ENCODE measurements around the gene SOWAHC.
"Not testable (repeated sequence)": the region's sequence is repeated elsewhere in the genome, so short reads cannot be mapped to it uniquely, and the experiment has no call there.

Gene SOWAHC

DNA sequence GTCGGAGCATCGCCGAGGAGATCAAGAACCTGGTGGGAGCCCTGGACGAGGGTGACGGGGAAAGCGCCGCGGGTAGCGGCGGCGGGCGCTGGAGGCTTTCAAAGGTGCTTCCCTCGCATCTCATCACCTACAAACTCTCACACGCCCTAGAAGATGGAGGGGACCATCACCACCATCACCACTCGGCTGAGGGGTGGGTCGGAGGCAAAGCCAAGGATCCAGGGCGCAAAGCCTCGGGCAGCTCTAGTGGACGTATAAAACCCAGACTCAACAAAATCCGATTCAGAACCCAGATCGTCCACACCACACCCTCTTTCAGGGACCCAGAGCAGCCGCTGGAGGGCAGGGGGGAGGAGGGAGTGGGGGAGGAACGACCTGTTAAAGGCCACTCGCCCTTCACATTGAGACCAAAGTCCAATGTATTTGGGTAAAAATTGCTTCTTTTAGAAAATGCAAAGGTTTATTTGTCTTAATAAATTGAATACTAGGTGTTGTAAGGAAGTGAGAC is 1.5 kb downstream of the SOWAHC start:
- no peak for DNase-seq (ENCODE audit: low read depth)

DNA sequence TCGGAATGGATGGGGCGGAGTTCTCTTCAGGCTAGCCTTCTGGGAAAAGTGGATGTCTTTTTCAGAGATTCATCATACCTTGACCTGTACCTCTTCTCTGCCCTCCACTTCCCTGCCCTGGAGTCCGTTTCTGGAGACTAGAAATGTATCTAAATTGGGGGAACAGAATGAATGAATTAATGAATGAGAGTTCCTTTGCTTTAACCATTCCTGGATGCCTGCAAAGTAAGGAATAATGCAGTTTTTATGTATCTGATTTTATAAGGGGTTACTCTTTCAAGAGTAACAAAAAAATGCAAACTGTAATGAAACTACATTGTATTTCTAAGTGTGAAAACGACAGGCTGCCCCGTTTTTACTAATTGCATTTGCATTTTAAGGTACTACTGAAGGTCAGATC is 2.0 kb downstream of the SOWAHC start:
- DNase-seq (ENCODE audit: low read depth), result no peak

DNA sequence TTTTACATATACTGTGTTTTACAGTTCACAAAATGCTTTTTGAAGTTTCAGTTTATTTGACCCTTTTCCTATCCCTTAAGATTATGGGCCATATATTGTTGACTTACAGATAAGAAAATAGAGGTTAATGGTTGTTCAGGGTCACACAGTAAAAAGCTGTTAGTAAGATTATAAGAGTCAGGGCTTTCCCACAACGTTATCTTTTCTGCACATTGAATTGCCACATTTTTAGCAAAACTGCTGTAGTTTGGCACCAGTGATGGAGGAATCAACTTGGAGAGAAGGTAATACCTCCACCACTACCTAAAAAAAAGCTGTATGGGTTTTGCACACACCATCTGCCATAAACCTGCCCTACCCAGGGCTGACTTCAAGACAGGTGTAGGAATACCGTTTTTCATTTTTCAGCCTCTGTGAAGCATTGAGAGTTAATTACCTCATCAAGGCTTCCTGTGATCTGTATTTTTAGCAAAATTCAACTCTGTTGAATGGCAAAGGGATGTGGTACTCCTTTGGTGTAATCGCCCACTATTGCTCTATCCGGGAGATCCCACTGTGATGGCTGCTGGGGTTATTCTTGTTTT is 5.0 kb downstream of the SOWAHC start:
- DNase-seq (ENCODE audit: low read depth), result no peak

DNA sequence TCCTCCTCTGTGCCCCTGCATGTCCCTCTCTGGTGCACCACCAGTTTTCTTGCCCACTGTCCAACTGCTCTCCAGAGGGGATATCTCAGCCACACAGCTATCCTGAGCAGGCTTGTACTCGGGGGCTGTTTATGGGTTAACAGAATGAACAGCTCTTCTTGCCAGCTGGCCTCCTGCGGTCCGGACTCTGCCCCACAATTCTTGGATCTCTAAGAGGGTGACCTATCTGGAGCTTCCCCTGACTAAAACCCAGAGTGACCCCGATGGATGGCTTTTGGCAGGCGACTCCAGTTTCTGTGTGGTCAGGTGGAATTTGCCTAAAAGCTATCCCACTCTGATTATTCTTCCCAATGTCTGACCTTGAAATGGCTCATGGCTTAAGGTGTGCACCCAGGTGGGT is 9.1 kb downstream of the SOWAHC start:
- no peak for DNase-seq (ENCODE audit: low read depth)

DNA sequence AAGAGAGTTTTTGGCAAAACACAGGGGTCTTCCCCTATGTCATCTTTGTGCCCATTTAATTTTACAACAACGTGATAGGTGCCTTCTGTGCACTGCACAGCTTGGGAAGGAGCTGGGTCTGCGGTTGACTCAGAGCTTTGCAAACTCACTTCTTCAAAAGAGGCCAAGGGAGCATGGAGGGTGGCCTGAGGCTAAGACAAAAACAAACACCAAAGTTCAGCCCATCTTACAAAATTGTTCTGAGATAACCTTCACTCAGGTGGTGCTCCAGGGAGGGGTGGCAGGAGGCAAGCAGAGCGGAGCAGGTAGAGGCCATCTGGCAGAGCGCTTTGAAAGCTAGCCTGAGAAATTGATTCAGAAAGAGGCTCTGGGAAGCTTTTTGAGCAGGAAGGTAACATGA is 9.8 kb downstream of the SOWAHC start:
- no peak for DNase-seq (ENCODE audit: low read depth)

DNA sequence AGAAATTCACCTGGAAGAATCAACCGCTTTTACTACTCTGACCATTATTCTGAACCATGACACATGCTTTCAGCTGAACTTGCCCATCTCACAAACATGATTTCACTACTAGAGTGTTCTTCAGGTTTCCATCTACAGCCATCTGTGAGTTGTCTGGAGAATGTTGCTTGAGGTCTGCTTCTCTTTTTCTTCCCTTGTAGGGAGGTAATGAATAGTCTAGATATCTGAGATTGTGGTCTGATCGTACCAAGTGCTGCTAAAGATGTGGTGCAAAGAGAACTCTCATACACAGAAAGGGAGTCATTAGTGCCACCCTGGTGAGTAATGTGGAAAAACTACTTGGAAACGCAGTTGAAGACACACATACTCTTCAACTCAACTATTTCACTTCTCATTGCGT is 10.2 kb downstream of the SOWAHC start:
- DNase-seq (ENCODE audit: low read depth), result no peak

DNA sequence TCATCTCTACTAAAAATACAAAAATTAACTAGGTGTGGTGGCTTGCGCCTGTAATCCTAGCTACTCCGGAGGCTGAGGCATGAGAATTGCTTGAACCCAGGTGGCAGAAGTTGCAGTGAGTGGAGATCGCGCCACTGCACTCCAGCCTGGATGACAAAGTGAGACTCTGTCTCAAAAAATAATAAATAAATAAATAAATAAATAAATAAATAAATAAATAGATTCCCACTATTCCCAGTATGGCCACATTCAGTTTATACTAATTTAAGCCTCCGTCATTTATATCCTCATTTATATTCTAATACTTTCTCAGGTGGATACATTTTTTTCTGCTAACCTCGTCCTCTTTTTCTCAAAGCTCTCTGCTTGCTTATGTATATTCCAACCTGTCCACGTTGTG is 14.2 kb downstream of the SOWAHC start:
- not testable (repeated sequence) for DNase-seq (ENCODE audit: low read depth)

DNA sequence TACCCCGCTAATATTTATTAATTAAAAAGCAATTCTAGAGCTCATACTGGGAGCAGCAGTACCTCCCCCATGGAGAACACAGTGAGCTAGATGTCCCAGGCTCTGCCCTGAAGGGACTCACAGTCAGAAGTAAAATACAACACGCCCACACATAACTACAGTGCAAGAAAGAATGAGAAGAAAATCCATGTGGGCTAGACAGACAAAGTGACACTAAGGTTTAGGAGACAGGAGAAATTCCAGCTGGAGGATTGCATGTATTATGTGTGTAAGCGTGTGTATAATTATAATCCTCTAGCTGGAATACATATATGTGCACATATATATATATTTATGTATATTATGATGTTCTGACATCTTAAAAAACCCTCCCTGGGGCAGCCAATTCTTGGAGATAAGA is 15.7 kb downstream of the SOWAHC start:
- DNase-seq (ENCODE audit: low read depth), result no peak

DNA sequence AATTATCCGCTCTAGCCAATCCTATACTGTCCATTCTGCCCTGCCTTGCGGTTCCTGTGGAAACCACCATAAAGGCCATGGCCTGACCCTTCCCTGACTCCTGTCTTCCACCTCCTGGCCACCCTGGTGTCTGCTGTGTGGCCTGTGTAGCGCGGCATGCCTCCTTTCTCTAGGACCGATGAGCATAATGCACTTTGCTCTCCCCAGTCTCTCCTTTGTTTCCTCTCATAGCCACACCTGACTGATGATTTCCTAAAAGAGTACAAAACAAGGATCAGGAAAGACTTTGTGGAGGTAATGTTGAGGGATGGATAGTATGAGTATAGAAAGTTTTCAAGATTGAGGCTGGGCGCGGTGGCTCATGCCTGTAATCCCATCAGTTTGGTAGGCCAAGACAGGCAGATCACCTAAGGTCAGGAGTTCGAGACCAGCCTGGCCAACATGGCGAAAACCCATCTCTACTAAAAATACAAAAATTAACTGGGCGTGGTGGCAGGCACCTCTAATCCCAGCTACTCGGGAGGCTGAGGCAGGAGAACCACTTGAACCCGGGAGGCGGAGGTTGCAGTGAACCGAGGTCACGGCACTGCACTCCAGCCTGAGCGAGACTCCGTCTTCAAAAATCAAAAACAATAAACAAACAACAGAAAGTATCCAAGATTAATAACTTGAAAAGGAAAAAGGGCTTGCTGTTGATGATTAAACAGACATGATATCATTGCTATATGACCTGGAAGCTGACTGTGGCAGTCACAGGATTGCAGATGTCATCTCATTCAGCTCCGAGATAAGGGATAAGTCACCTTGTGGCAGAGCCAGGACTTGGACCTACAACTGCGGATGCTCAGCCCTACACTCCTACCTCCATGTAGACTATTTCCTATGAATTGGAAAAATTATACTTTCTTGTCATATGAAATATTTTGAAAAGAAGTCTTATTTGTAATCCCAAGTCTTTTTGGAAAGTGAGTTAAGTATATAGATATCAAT is 16.6 kb downstream of the SOWAHC start:
- no peak for DNase-seq (ENCODE audit: low read depth)

DNA sequence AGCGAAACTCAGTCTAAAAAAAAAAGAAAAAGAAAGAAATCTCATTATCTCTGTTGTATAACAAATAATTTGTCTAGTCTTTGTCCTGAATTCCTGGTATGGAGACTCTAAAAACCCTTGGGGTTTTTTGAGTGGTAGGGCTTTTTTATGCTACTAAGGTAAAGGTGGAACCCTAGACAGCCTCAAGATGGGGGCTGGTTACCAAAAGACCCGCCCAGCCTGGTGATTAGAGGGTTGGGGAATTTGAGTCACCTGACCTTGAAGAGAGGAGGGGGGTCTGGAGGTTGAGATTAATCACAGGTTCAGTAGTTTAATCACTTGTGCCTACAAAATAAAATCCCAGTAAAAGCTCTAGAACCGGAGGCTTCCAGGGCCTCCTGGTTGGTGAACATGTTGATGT is 17.6 kb downstream of the SOWAHC start:
- DNase-seq (ENCODE audit: low read depth), result no peak

DNA sequence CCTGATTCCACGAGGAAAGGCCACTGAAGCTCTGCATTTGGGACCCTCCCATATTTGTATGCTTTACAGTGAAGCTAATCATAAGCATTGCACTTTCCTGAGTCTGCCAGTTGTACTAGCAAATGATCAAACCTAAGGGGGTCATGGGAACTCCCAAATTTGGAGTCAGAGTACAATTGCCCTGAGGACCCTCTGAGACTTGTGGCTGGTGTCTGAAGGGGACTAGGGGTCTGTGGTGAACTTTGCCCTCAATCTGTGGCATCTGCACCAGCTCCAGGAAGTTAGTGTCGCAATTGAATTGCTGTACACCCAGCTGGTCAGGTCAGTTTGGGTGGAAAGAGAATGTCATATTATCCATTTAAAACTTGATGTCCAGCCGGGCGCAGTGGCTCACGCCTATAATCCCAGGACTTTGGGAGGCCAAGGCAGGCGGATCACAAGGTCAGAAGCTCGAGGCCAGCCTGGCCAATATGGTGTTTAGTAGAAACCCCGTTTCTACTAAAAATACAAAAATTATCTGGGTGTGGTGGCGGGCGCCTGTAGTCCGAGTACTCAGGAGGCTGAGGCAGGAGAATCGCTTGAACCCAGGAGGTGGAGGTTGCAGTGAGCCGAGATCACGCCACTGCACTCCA is 18.1 kb downstream of the SOWAHC start:
- DNase-seq (ENCODE audit: low read depth), result no peak

DNA sequence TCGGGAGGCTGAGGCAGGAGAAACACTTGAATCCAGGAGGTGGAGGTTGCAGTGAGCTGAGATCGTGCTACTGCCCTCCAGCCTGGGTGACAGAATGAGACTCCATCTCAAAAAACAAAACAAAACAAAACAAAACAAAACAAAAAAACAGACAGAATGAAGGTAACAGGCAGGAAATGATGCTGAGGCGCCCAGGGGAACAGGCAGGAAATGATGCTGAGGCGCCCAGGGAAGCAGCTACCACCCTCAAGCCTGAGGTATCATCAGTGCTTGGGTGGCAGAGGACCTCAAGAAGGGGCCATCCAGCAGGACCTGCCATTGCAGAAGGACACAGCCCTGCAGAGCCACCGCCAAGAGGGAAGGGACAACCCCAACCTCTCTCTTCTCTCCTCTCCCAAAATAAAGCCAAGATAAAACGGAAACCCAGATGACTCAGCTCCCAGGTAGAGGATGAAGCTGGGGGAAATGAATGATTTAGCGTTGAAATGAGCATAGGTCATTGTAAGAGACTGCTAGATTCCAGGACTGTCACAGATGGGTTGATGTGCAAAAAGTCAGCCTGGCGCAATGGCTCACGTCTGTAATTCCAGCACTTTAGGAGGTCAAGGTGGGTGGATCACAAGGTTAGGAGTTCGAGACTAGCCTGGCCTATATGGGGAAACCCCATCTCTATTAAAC is 19.3 kb downstream of the SOWAHC start:
- no peak for DNase-seq (ENCODE audit: low read depth)

DNA sequence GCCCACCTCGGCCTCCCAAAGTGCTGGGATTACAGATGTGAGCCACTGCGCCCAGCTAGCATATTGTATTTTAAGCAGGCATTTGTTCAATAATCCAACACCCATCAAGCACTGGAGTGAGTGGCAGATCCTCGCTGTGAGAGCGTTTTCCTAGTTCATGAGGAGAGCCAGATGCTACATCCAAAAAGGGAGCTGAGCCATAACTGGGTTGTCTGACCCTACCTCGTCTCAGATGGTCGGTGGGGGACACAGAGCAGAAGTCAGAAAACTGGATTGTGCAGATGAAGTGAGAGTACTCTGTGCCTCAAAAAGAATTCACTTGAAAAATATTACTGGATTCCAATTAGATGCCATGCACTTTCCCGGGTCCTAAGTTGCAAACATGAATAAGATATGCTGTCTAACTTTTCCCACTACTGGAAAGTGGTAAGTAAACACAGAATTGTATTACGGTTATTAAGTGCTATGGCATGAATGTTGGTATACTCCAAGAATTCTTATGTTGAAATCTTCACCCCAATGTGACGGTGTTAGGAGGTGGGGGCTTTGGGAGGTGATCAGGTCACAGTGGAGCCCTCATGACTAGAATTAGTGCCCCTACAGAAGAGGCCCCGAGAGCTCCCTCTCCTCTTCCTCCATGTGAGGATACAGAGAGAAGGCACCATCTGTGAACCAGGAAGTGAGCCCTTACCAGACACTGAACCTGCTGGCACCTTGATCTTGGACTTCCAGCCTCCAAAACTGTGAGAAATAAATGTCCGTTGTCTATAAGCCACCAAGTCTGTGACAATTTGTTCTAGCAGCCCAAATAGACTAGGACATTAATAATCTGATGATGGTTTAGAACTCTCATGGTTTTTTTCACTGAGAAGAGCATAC is 21.5 kb downstream of the SOWAHC start:
- no peak for DNase-seq (ENCODE audit: low read depth)

DNA sequence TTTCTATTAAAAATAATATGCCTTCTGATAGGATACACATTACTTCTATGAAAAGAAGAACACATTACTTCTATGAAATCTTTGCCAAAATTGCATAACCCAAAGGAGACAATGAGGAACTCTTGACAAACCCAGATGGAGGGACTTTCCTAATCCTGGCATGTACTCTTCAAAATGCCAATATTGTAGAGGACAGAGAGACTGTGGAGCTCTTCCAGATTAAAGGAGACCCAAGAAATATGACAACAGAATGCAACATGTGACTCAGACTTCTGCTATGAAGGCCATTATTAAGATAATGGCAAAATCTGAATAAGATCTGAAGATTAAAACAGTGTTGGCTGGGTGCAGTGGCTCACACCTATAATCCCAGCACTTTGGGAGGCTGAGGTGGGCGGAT is 22.2 kb downstream of the SOWAHC start:
- no peak for DNase-seq (ENCODE audit: low read depth)

DNA sequence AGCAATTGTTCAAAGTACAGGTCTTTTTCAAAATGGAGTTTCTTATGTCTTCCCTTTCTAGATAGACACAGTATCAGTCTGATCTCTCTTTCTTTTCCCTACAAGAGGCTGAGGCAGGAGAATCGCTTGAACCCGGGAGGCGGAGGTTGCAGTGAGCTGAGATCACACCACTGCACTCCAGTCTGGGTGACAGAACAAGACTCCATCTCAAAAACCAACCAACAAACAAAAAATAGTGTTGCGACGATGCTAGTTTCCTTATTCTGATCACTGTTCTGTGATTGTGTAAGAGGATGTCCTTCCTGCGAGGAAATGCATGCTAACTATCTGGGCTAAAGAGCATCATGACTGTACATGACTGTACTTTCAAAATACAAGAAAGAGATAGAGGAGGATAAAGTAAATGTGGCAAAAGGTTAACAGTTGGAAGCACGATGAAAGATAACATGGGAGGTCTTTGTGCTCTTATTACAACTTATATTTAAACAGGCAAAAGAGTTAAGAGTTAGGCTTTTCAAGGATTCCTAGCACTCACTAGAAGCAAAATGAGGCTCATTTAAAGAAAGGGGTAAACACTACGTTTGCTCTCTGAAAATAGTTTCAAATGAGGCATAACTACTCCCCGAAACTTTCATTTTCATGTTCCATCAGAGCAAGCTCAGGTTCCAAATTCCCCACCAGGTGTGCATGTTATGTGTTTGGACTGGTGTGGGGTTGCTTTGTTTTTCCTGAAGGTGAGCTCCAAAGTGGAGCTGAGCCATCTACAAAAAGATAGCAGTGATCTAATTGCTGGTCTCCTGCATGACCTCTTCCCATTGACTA is 23.8 kb downstream of the SOWAHC start:
- no peak for DNase-seq (ENCODE audit: low read depth)

DNA sequence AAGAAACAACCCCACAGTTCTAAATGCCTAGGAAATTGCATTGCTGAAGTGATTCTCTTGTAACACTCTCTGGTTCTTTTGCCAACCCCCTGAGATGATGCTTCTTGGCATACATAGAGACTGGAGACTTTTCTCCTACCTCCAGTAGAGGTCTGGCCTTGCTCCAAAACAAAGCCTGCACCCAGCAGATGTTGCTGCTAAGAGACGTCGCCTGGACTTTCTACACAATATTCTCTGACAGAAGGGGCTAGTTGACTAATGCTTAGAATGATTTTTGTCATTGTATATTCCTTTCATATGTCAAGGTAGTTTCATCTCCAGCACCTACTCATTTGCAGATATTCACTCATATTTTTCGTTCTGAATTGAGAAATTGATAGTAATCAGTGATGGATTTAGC is 24.6 kb downstream of the SOWAHC start:
- no peak for DNase-seq (ENCODE audit: low read depth)

DNA sequence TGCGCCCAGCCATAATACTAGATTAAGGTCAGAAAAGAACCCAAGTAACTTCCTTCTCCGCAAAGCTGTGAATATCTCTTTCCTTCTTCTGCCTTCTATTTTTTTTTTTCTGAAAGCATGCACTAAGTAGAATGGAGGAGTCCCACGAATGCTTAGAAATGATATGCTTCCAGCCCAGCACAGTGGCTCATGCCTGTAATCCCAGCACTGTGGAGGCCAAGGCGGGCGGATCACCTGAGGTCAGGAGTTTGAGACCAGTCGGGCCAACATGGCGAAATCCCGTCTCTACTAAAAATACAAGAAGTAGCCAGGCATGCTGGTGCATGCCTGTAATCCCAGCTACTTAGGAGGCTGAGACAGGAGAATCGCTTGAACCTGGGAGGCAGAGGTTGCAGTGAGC is 25.8 kb downstream of the SOWAHC start:
- DNase-seq (ENCODE audit: low read depth), result not testable (repeated sequence)

DNA sequence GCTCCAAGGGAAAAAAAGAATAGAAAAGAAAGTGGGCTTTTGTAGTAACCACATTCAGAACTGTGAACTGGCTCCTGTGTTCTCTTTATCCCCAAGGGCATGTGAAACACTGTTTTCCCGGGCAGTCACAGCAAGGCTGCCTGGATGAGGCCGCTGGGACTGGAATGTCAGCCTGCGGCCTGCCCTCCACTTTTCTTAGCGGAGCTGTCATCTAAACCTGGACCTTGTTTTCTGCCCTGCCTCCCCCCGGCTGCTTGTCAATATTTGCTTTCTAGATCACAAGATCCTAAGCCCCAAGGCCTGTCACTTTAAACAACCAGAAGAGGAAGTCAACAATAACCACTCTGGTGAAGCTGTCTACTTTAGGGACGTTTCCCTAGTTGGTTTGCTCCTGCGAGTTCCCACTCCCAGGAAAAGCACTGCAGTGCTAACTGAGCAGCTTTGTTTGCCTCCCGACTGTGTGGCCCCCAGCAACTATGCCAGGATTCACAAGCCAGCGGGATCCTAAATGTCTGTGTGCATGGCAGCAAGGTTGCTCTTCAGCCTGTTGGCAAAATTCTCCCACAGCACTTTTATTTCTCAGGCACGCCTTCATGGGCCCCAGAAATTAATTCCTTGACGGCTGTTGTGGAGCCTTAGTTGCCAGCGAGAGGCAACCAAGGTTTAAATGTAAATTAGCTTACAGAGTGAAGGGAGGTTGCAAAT is 30.6 kb downstream of the SOWAHC start:
- DNase-seq (ENCODE audit: low read depth), result no peak

DNA sequence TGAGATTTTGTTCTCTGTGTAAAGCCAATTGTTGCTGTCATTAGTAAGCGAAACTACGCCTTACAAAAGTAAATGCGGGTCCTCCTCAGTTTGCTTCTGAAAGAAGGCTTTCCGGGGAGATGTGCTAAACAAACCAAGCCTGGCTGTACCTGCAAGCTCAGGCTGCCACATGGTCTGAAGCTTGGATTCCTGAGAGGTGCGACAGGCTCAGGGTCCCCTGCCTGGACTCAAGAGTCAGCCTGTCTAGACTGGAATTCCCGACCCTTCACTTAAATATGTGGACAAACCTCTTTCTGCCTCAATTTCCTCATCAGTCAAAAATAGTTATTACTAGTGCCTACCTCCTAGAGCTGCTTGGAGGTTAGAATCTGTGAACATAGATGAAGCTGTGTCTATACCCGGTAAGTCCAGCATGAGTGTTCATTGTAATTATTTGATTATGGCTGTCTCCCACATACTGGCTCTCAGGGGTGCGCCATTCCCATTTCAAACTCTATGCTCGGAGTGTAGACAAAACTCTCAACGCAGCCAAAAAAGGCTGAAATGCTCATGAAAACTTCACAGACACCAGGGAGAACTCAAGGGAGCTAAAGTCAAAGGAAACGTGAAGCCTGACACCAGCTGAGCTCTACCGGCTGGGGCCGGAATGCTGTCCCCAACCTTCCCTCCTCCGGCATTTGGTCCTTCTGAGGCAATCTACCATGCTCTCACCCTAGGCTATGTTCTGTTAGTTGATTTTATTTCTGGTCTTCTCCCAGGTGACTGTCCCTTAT is 31.4 kb downstream of the SOWAHC start:
- DNase-seq (ENCODE audit: low read depth), result no peak

Data from CMK (cell line).